Loucy (cell line): ENCODE measurements around the gene FCAMR.

ENCODE experiments used
- H2AFZ ChIP-seq: fragments of 200-600 bp; sonication (generic); 2 replicates; pipeline ENCODE4 v1.6.0; 2016; ENCODE audit warnings: antibody characterized with exemption, mild to moderate bottlenecking, low read length, moderate library complexity
- H3F3A ChIP-seq: fragments of 200-600 bp; 2 replicates; pipeline ENCODE4 v1.6.0; 2016; ENCODE audit warnings: antibody characterized with exemption, low read depth, mild to moderate bottlenecking
- H3K27me3 ChIP-seq: fragments of 200-600 bp; sonication (generic); 2 replicates; pipeline ENCODE4 v1.6.1; 2014; ENCODE audit warnings: low read length, mild to moderate bottlenecking; ENCODE audit not compliant: insufficient read depth, poor library complexity, severe bottlenecking
- H3K36me3 ChIP-seq: fragments of 200-600 bp; sonication (generic); 2 replicates; pipeline ENCODE4 v1.6.1; 2016; ENCODE audit warnings: low read length; ENCODE audit not compliant: insufficient read depth
- H3K4me1 ChIP-seq: fragments of 200-600 bp; sonication (generic); 2 replicates; pipeline ENCODE4 v1.5.1; 2014; ENCODE audit warnings: low read length, mild to moderate bottlenecking; ENCODE audit not compliant: insufficient read depth, poor library complexity, severe bottlenecking
- H3K4me2 ChIP-seq: fragments of 200-600 bp; sonication (generic); 2 replicates; pipeline ENCODE4 v1.6.0; 2014; ENCODE audit warnings: antibody characterized with exemption, low read length, low read depth, mild to moderate bottlenecking; ENCODE audit not compliant: poor library complexity, severe bottlenecking
- H3K4me3 ChIP-seq: fragments of 200-600 bp; sonication (generic); 2 replicates; pipeline ENCODE4 v1.5.1; 2014; ENCODE audit warnings: low read length, mild to moderate bottlenecking, mixed read lengths; ENCODE audit not compliant: poor library complexity, severe bottlenecking
- H3K79me2 ChIP-seq: fragments of 200-600 bp; sonication (generic); 2 replicates; pipeline ENCODE4 v1.6.1; 2014; ENCODE audit warnings: low read length; ENCODE audit not compliant: insufficient read depth
- H3K9ac ChIP-seq: fragments of 200-600 bp; sonication (generic); 2 replicates; pipeline ENCODE4 v1.6.0; 2014; ENCODE audit warnings: mild to moderate bottlenecking, low read depth, low read length, moderate library complexity; ENCODE audit not compliant: poor library complexity, severe bottlenecking
- H3K9me2 ChIP-seq: fragments of 200-600 bp; sonication (generic); replicated peaks from 2 replicates; pipeline ENCODE4 v1.6.1; 2016; ENCODE audit warnings: low read depth, low read length, mixed read lengths
- H3K9me3 ChIP-seq: fragments of 200-600 bp; sonication (generic); 2 replicates; pipeline ENCODE4 v1.6.1; 2014; ENCODE audit warnings: mild to moderate bottlenecking, antibody characterized with exemption, low read length, low read depth; ENCODE audit not compliant: insufficient read depth
- H4K20me1 ChIP-seq: fragments of 200-600 bp; sonication (generic); 2 replicates; pipeline ENCODE4 v1.6.0; 2014; ENCODE audit warnings: antibody characterized with exemption, low read length, mild to moderate bottlenecking; ENCODE audit not compliant: insufficient read depth, poor library complexity, severe bottlenecking
- EZH2phosphoT487 ChIP-seq: fragments of 200-600 bp; IDR thresholded peaks from 2 replicates; pipeline ENCODE4 v1.6.1; 2018; ENCODE audit warnings: antibody characterized with exemption, mild to moderate bottlenecking, moderate library complexity, borderline replicate concordance
- TF ChIP-seq, protein P1 (sequence below): fragments of 200-600 bp; sonication (generic); conservative IDR thresholded peaks from 2 replicates; pipeline ENCODE4 v1.5.1; 2014; ENCODE audit warnings: mild to moderate bottlenecking, antibody characterized with exemption, low read length

The FCAMR gene

DNA sequence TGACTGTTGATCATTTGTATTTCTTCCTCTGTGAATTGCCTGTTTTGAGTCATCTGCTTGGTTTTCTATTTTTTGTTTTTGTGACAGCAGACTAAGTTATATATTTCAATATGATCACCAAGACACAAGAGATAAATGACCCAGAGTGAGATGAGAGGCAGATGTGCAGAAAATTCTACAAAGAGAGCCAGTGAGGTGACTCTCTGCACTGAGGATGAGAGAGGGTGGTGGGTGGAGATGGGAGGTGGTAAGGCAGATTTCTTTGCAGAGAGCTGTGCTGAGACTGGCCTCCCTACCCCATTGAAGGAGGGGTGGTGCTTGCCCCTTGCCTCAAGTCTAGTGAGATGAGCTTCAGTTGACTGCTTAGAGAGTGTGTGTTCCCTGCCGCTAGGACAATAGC, 17.6 kb upstream of the FCAMR start:
- H3F3A ChIP-seq: no peaks in the 10 kb centered on the region
- no peak overlapping the region for H2AFZ ChIP-seq
- no peaks in the 10 kb centered on the region for H4K20me1 ChIP-seq
- H3K4me2 ChIP-seq: no peak overlapping the region
- no peaks in the 10 kb centered on the region for H3K9me3 ChIP-seq
- TF ChIP-seq, protein P1, sequence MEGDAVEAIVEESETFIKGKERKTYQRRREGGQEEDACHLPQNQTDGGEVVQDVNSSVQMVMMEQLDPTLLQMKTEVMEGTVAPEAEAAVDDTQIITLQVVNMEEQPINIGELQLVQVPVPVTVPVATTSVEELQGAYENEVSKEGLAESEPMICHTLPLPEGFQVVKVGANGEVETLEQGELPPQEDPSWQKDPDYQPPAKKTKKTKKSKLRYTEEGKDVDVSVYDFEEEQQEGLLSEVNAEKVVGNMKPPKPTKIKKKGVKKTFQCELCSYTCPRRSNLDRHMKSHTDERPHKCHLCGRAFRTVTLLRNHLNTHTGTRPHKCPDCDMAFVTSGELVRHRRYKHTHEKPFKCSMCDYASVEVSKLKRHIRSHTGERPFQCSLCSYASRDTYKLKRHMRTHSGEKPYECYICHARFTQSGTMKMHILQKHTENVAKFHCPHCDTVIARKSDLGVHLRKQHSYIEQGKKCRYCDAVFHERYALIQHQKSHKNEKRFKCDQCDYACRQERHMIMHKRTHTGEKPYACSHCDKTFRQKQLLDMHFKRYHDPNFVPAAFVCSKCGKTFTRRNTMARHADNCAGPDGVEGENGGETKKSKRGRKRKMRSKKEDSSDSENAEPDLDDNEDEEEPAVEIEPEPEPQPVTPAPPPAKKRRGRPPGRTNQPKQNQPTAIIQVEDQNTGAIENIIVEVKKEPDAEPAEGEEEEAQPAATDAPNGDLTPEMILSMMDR: no peak
- TF ChIP-seq EZH2phosphoT487: no peak
- peaks cover 3% of the 10 kb centered on the region for H3K27me3 ChIP-seq
- H3K9ac ChIP-seq: no peak overlapping the region
- no peaks in the 10 kb centered on the region for H3K79me2 ChIP-seq
- H3K4me1 ChIP-seq: no peaks in the 10 kb centered on the region
- no peak overlapping the region for H3K4me3 ChIP-seq
- H3K9me2 ChIP-seq: no peaks in the 10 kb centered on the region
- no peaks in the 10 kb centered on the region for H3K36me3 ChIP-seq

DNA sequence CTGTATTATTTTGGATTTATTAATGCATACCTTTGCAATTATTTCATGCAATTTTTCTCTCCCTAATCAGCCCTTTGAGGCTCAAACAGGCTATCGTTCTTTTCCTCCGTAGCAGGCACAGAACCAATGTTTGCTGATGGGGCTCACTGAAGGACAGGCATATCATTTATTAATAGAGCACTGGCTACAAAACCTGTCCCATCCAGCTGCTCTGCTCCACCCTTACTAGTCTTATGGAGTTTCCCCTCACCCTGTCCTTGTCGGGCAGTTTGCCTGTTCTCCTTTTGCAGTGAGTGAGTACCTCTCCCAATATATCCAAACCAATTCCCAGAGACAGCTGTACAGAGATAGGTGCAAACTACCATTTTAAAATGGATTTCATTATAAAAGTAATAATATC, 16.6 kb upstream of the FCAMR start:
- Histone ChIP-seq H4K20me1 (no peaks in the 10 kb centered on the region), H3F3A (no peaks in the 10 kb centered on the region), H3K4me1 (no peaks in the 10 kb centered on the region), H3K79me2 (no peaks in the 10 kb centered on the region), H3K9me3 (no peaks in the 10 kb centered on the region), H3K27me3 (peaks cover 3% of the 10 kb centered on the region), H3K36me3 (no peaks in the 10 kb centered on the region), H3K9ac (no peak overlapping the region), H3K4me2 (no peak overlapping the region), H3K4me3 (no peak overlapping the region), H3K9me2 (no peaks in the 10 kb centered on the region), H2AFZ (no peak overlapping the region)
- TF ChIP-seq EZH2phosphoT487: no peak
- TF ChIP-seq, protein P1: no peak

DNA sequence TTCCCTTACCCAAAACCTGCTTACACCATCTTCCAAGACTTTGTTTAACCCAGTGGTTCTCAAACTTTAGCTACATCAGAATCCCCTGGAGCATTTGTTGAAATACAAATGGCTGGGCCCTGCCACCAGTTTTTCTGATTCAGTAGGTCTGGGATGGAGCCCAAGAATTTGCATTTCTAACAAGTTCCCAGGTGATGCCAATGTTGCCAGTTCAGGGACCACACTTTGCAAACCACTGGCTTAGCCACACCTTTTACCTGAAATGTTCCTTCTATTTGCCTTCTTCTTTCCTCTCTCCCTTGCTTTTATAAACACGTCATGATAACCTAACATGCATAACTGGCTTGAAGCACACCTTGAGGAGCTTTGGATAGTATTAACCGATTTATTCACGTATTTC, 16.1 kb upstream of the FCAMR start:
- H3K9ac ChIP-seq: no peak overlapping the region
- H3K4me2 ChIP-seq: no peak overlapping the region
- H2AFZ ChIP-seq: no peak overlapping the region
- no peaks in the 10 kb centered on the region for H4K20me1 ChIP-seq
- no peaks in the 10 kb centered on the region for H3K9me3 ChIP-seq
- TF ChIP-seq, protein P1: no peak
- TF ChIP-seq EZH2phosphoT487: no peak
- H3K36me3 ChIP-seq: no peaks in the 10 kb centered on the region
- H3K4me3 ChIP-seq: no peak overlapping the region
- peaks cover 3% of the 10 kb centered on the region for H3K27me3 ChIP-seq
- no peaks in the 10 kb centered on the region for H3K4me1 ChIP-seq
- no peaks in the 10 kb centered on the region for H3F3A ChIP-seq
- no peaks in the 10 kb centered on the region for H3K9me2 ChIP-seq
- H3K79me2 ChIP-seq: no peaks in the 10 kb centered on the region
